ENCODE measurements around the gene ZNF646. TPM values are rescaled to one million over a fixed set of nuclear protein-coding genes. Genes with fewer than 3 reads are reported as not detected.
A peak's percentile ranks its signal among the peaks of the same experiment; 100 is the strongest.

Gene ZNF646
- total and polyA plus RNA-seq, 2 donors (not counting 3 experiments of a cell fraction or from before 2014, with no cell fraction given), result 4.1 to 15.9 TPM

GRCh38 chr16:31108035-31108793 lies 34.0 kb downstream of the ZNF646 start, which contains the start of gene BCKDK:
Gene BCKDK (plus strand): TSS chr16:31108386. CDS start chr16:31109224, 838 bp downstream.
- H3K4me1 ChIP-seq (ENCODE audit: control insufficient read depth, extremely low read depth, insufficient read depth, low read length), result peaks cover 12% of the 10 kb centered on the region
- peak within 1 kb of the TSS; percentile 100 for H2AFZ ChIP-seq (ENCODE audit: low read depth, low read length)
- no peaks in the 10 kb centered on the region for H4K20me1 ChIP-seq (replicated peaks; ENCODE audit: control insufficient read depth, extremely low read depth, insufficient read depth, low read length)
- no peaks in the 10 kb centered on the region for H3K9me1 ChIP-seq (replicated peaks; ENCODE audit: control insufficient read depth, extremely low read depth, insufficient read depth, low read length)
- peak within 1 kb of the TSS; percentile 95 for H3K4me2 ChIP-seq (ENCODE audit: insufficient read depth, low read length)
- H3K9ac ChIP-seq (replicated peaks; ENCODE audit: extremely low read depth, insufficient read depth, low read length), result peak within 1 kb of the TSS; percentile 66
- intact Hi-C loops (cut with micrococcal nuclease), result loop anchor here (2.0 to 5.0 kb wide), 3 partner anchors 13 to 73 kb away; partner anchors contain the start of genes FUS and VKORC1
- no peaks in the 10 kb centered on the region for H3K9me3 ChIP-seq (replicated peaks; ENCODE audit: control insufficient read depth, insufficient read depth, low read length)
- peak; percentile 65 for DNase-seq (ENCODE audit: low read depth, low spot score)
- TF ChIP-seq EZH2 (IDR thresholded peaks at IDR 0.05; ENCODE audit: borderline replicate concordance, low read depth, low read length, severe bottlenecking) (no peak), POLR2AphosphoS5 (IDR thresholded peaks at IDR 0.05; ENCODE audit: insufficient read depth, low read depth, low read length) (peak; percentile 89), POLR2A (IDR thresholded peaks at IDR 0.05; ENCODE audit: low read depth, low read length) (peak; percentile 72), JUN (IDR thresholded peaks at IDR 0.05; ENCODE audit: borderline replicate concordance, insufficient read depth, insufficient read length, low read depth) (no peak)
- peaks cover 11% of the 10 kb centered on the region for H3K79me2 ChIP-seq (ENCODE audit: control insufficient read depth, insufficient read depth, low read length)
- peak within 1 kb of the TSS; percentile 63 to 98 (median 66) for H3K4me3 ChIP-seq (replicated peaks in 1 of 3; ENCODE audit: insufficient read depth in 1 of 3, low read depth in 1 of 3, low read length in 3 of 3)
- dilution Hi-C loops (cut with MboI; ENCODE audit: extremely low pct_ligation_motif_present, low sequenced_read_pairs), result no loop called here
- ChIA-PET CTCF (no interaction called here), POLR2A (no interaction called here)
- no TSS peak for BruUV-seq (replicated peaks)
- FAIRE-seq, result peak; percentile 93
- no peaks in the 10 kb centered on the region for H3K27me3 ChIP-seq (ENCODE audit: control insufficient read depth in 2 of 2, insufficient read depth in 2 of 2, low read length in 2 of 2)
- H3K36me3 ChIP-seq (ENCODE audit: control insufficient read depth in 2 of 2, extremely low read depth in 1 of 2, insufficient read depth in 2 of 2, low read length in 2 of 2), result peaks cover 10 to 31% of the 10 kb centered on the region in 2 experiments
- H3K27ac ChIP-seq (ENCODE audit: insufficient read depth, low read depth, low read length), result peak within 1 kb of the TSS; percentile 53

GRCh38 chr16:31108794-31109558 lies 34.8 kb downstream of the ZNF646 start:
- TSS peak; percentile 52 for BruUV-seq (replicated peaks)
- peaks cover 10 to 31% of the 10 kb centered on the region in 2 experiments for H3K36me3 ChIP-seq (ENCODE audit: control insufficient read depth in 2 of 2, extremely low read depth in 1 of 2, insufficient read depth in 2 of 2, low read length in 2 of 2)
- H3K9me3 ChIP-seq (replicated peaks; ENCODE audit: control insufficient read depth, insufficient read depth, low read length), result no peaks in the 10 kb centered on the region
- no peaks in the 10 kb centered on the region for H4K20me1 ChIP-seq (replicated peaks; ENCODE audit: control insufficient read depth, extremely low read depth, insufficient read depth, low read length)
- H3K4me2 ChIP-seq (ENCODE audit: insufficient read depth, low read length), result peak overlapping the region; percentile 95
- no peaks in the 10 kb centered on the region for H3K9me1 ChIP-seq (replicated peaks; ENCODE audit: control insufficient read depth, extremely low read depth, insufficient read depth, low read length)
- peak overlapping the region; percentile 100 for H2AFZ ChIP-seq (ENCODE audit: low read depth, low read length)
- peak overlapping the region; percentile 53 for H3K27ac ChIP-seq (ENCODE audit: insufficient read depth, low read depth, low read length)
- H3K79me2 ChIP-seq (ENCODE audit: control insufficient read depth, insufficient read depth, low read length), result peaks cover 11% of the 10 kb centered on the region
- dilution Hi-C loops (cut with MboI; ENCODE audit: extremely low pct_ligation_motif_present, low sequenced_read_pairs) (no loop called here), intact Hi-C loops (cut with micrococcal nuclease) (loop anchor here (2.0 to 5.0 kb wide), 3 partner anchors 14 to 72 kb away; partner anchors contain the start of genes FUS and VKORC1)
- peak overlapping the region; percentile 66 for H3K9ac ChIP-seq (replicated peaks; ENCODE audit: extremely low read depth, insufficient read depth, low read length)
- no peaks in the 10 kb centered on the region for H3K27me3 ChIP-seq (ENCODE audit: control insufficient read depth in 2 of 2, insufficient read depth in 2 of 2, low read length in 2 of 2)
- DNase-seq (ENCODE audit: low read depth, low spot score) (no peak), FAIRE-seq (no peak)
- no peak for TF ChIP-seq CTCF (IDR thresholded peaks at IDR 0.05; ENCODE audit: extremely low read depth in 1 of 2, insufficient read depth in 1 of 2, low read depth in 1 of 2, low read length in 2 of 2)
- no peak for TF ChIP-seq MYC (IDR thresholded peaks at IDR 0.05; ENCODE audit: low read depth, low read length)
- TF ChIP-seq POLR2A (IDR thresholded peaks at IDR 0.05; ENCODE audit: low read depth, low read length), result no peak
- no peak for TF ChIP-seq MAX (IDR thresholded peaks at IDR 0.05; ENCODE audit: insufficient read depth, insufficient read length)
- TF ChIP-seq JUN (IDR thresholded peaks at IDR 0.05; ENCODE audit: borderline replicate concordance, insufficient read depth, insufficient read length, low read depth), result no peak
- TF ChIP-seq GATA2 (IDR thresholded peaks at IDR 0.05; ENCODE audit: insufficient read depth, insufficient read length, low read depth, low read length), result no peak
- TF ChIP-seq EZH2 (IDR thresholded peaks at IDR 0.05; ENCODE audit: borderline replicate concordance, low read depth, low read length, severe bottlenecking), result no peak
- no peak for TF ChIP-seq POLR2AphosphoS5 (IDR thresholded peaks at IDR 0.05; ENCODE audit: insufficient read depth, low read depth, low read length)
- no peak for TF ChIP-seq FOS (IDR thresholded peaks at IDR 0.05; ENCODE audit: borderline replicate concordance, insufficient read depth, low read length)
- ChIA-PET CTCF (interaction anchor here (1.7 kb wide), 1 partner anchor 33 kb away, joined by 5 read pairs; no protein-coding TSS in a partner anchor), POLR2A (no interaction called here)
- H3K4me1 ChIP-seq (ENCODE audit: control insufficient read depth, extremely low read depth, insufficient read depth, low read length), result peaks cover 12% of the 10 kb centered on the region
- peak overlapping the region; percentile 63 to 98 (median 66) for H3K4me3 ChIP-seq (replicated peaks in 1 of 3; ENCODE audit: insufficient read depth in 1 of 3, low read depth in 1 of 3, low read length in 3 of 3)

Data from endothelial cell of umbilical vein (primary cell).